Lower leg skin (tissue), 3 donors: ENCODE measurements around the gene ITPRID2.

Experiments
- CTCF ChIP-seq, 3 donors: fragments of 450-650 bp; IDR thresholded peaks; one replicate each; pipeline ENCODE4 v1.5.1; 2016; ENCODE audit warnings: antibody characterized with exemption in 3 of 3, mild to moderate bottlenecking in 3 of 3, moderate library complexity in 2 of 3
- POLR2A ChIP-seq, 2 donors: fragments of 450-650 bp; IDR thresholded peaks; one replicate each; pipeline ENCODE4 v1.6.1; 2016 to 2017; ENCODE audit warnings: antibody characterized with exemption in 2 of 2, mild to moderate bottlenecking in 1 of 2, moderate library complexity in 1 of 2

GRCh38 chr2:181955010-181955409 lies 63.5 kb downstream of the ITPRID2 start:
- TF ChIP-seq CTCF (IDR thresholded peaks at IDR 0.05) (no peak), POLR2A (IDR thresholded peaks at IDR 0.05) (no peak)
